KMS-11 (cell line): Measurements from ENCODE around the gene MAGEB17.
"Not testable (repeated sequence)": the region's sequence is repeated elsewhere in the genome, so short reads cannot be mapped to it uniquely, and the experiment has no call there.

Source experiments
- H2AFZ ChIP-seq: fragments of 200-600 bp; sonication (generic); 2 replicates; pipeline ENCODE4 v1.6.1; 2016; ENCODE audit warnings: antibody characterized with exemption, mixed run types, low read depth
- H3K27ac ChIP-seq: fragments of 200-600 bp; sonication (generic); 2 replicates; pipeline ENCODE4 v1.6.1; 2016; ENCODE audit warnings: mild to moderate bottlenecking, mixed run types
- H3K27me3 ChIP-seq: fragments of 200-600 bp; sonication (generic); 2 replicates; pipeline ENCODE4 v1.6.1; 2017; ENCODE audit warnings: mild to moderate bottlenecking, low read depth, mixed run types, moderate library complexity; ENCODE audit not compliant: insufficient read depth
- H3K36me3 ChIP-seq: fragments of 200-600 bp; sonication (generic); 2 replicates; pipeline ENCODE4 v1.6.1; 2017; ENCODE audit warnings: mild to moderate bottlenecking, mixed run types; ENCODE audit not compliant: insufficient read depth
- H3K4me1 ChIP-seq: fragments of 200-600 bp; sonication (generic); 2 replicates; pipeline ENCODE4 v1.6.1; 2016; ENCODE audit warnings: mild to moderate bottlenecking, low read depth, mixed run types; ENCODE audit not compliant: poor library complexity, severe bottlenecking
- H3K4me2 ChIP-seq: fragments of 200-600 bp; sonication (generic); 2 replicates; pipeline ENCODE4 v1.7.0; 2016; ENCODE audit warnings: mild to moderate bottlenecking, mixed run types
- H3K4me3 ChIP-seq: fragments of 200-600 bp; sonication (generic); IDR thresholded peaks from 2 replicates; pipeline ENCODE4 v1.6.1; 2017; ENCODE audit warnings: low read depth, low read length, mixed read lengths; ENCODE audit not compliant: insufficient read depth
- H3K79me2 ChIP-seq: fragments of 200-600 bp; sonication (generic); 2 replicates; pipeline ENCODE4 v1.6.1; 2016; ENCODE audit warnings: low read depth, mixed run types; ENCODE audit not compliant: insufficient read depth
- H3K9ac ChIP-seq: fragments of 200-600 bp; sonication (generic); 2 replicates; pipeline ENCODE4 v1.6.1; 2016; ENCODE audit warnings: mild to moderate bottlenecking, mixed run types
- H4K20me1 ChIP-seq: fragments of 200-600 bp; sonication (generic); 2 replicates; pipeline ENCODE4 v1.6.1; 2016; ENCODE audit warnings: mild to moderate bottlenecking, mixed run types; ENCODE audit not compliant: insufficient read depth
- CTCF ChIP-seq: fragments of 200-600 bp; sonication (generic); conservative IDR thresholded peaks from 2 replicates; pipeline ENCODE4 v1.6.1; 2017; ENCODE audit warnings: low read depth, mild to moderate bottlenecking, antibody characterized with exemption, low read length, moderate library complexity, mixed read lengths

MAGEB17 gene

GRCh38 chrX:16177260-16177659, 10.0 kb downstream of the MAGEB17 start:
- H3K4me1 ChIP-seq = no peaks in the 10 kb centered on the region
- TF ChIP-seq CTCF = no peak
- no peak overlapping the region for H3K4me2 ChIP-seq
- no peaks in the 10 kb centered on the region for H4K20me1 ChIP-seq
- H3K27ac ChIP-seq = no peak overlapping the region
- H3K36me3 ChIP-seq = no peaks in the 10 kb centered on the region
- H2AFZ ChIP-seq = no peak overlapping the region
- no peaks in the 10 kb centered on the region for H3K27me3 ChIP-seq
- H3K9ac ChIP-seq = no peak overlapping the region
- no peaks in the 10 kb centered on the region for H3K79me2 ChIP-seq
- H3K4me3 ChIP-seq = no peak overlapping the region

GRCh38 chrX:16183843-16184242, 16.6 kb downstream of the MAGEB17 start:
- not testable (repeated sequence) for H2AFZ ChIP-seq, H3K79me2 ChIP-seq, H3K4me2 ChIP-seq, H3K4me1 ChIP-seq, H3K27ac ChIP-seq, H4K20me1 ChIP-seq, H3K36me3 ChIP-seq, H3K27me3 ChIP-seq, H3K4me3 ChIP-seq, H3K9ac ChIP-seq

- no peak overlapping the region for H2AFZ ChIP-seq
- H3K27me3 ChIP-seq = no peaks in the 10 kb centered on the region
- no peak overlapping the region for H3K9ac ChIP-seq
- no peaks in the 10 kb centered on the region for H4K20me1 ChIP-seq
- H3K4me2 ChIP-seq = no peak overlapping the region
- no peaks in the 10 kb centered on the region for H3K4me1 ChIP-seq
- no peak for TF ChIP-seq CTCF
- H3K4me3 ChIP-seq = no peak overlapping the region
- H3K27ac ChIP-seq = no peak overlapping the region
- H3K36me3 ChIP-seq = no peaks in the 10 kb centered on the region
- H3K79me2 ChIP-seq = no peaks in the 10 kb centered on the region
Observed at GRCh38 chrX:16185725-16186136, 18.4 kb downstream of the MAGEB17 start.

GRCh38 chrX:16186380-16187007, 19.2 kb downstream of the MAGEB17 start:
- Histone ChIP-seq H3K4me2 (no peak overlapping the region), H3K27me3 (no peaks in the 10 kb centered on the region), H4K20me1 (no peaks in the 10 kb centered on the region), H3K79me2 (no peaks in the 10 kb centered on the region), H2AFZ (no peak overlapping the region), H3K4me3 (no peak overlapping the region), H3K27ac (no peak overlapping the region), H3K36me3 (no peaks in the 10 kb centered on the region), H3K9ac (no peak overlapping the region), H3K4me1 (no peaks in the 10 kb centered on the region)
- no peak for TF ChIP-seq CTCF

GRCh38 chrX:16187024-16187760, 19.9 kb downstream of the MAGEB17 start:
- no peak overlapping the region for H3K27ac ChIP-seq
- H2AFZ ChIP-seq = no peak overlapping the region
- H4K20me1 ChIP-seq = no peaks in the 10 kb centered on the region
- no peaks in the 10 kb centered on the region for H3K27me3 ChIP-seq
- no peak for TF ChIP-seq CTCF
- no peak overlapping the region for H3K4me2 ChIP-seq
- H3K4me1 ChIP-seq = no peaks in the 10 kb centered on the region
- no peak overlapping the region for H3K4me3 ChIP-seq
- no peak overlapping the region for H3K9ac ChIP-seq
- no peaks in the 10 kb centered on the region for H3K79me2 ChIP-seq
- no peaks in the 10 kb centered on the region for H3K36me3 ChIP-seq
